HG02884 (cell line): ENCODE results near the gene CNPPD1.

Experiments
- ATAC-seq: cut with Tn5 transposase; IDR thresholded peaks from one replicate; pipeline ENCODE4 v1.9.1; 2021; ENCODE audit warnings: mild to moderate bottlenecking, moderate library complexity; ENCODE audit not compliant: unreplicated experiment

Gene CNPPD1

DNA sequence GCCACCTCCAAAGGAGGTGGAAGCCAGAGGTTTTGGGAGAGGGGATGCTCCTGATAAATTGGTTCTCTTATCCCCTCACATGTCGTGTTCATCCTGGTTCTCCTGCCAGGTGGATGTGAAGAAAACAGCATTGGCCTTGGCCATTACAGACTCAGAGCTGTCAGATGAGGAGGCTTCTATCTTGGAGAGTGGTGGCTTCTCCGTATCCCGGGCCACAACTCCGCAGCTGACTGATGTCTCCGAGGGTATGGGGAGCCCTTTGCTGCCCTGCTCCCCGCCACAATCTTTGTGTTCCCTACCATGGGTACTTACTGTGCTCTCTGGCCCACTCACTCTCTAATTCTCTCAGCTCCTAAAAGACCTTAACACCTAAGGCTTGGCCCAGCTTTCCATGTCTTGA lies 4.8 kb upstream of the CNPPD1 start:
- ATAC-seq: no peak

GRCh38 chr2:219180961-219181360 lies 4.2 kb upstream of the CNPPD1 start:
- ATAC-seq: no peak

- ATAC-seq: no peak
Observed at GRCh38 chr2:219179601-219180465, 3.1 kb upstream of the CNPPD1 start.

GRCh38 chr2:219178377-219179175 lies 1.9 kb upstream of the CNPPD1 start:
- ATAC-seq: peak; percentile 19

- peak; percentile 36 for ATAC-seq
Observed at GRCh38 chr2:219177552-219178376, 1.0 kb upstream of the CNPPD1 start, which contains the start of gene RETREG2. Gene RETREG2, plus strand, starts transcription at chr2:219178275. Its CDS starts 78 bp downstream, at chr2:219178353.

- ATAC-seq: peak; percentile 22
Observed at GRCh38 chr2:219175928-219176817, 552 bp downstream of the CNPPD1 start.

DNA sequence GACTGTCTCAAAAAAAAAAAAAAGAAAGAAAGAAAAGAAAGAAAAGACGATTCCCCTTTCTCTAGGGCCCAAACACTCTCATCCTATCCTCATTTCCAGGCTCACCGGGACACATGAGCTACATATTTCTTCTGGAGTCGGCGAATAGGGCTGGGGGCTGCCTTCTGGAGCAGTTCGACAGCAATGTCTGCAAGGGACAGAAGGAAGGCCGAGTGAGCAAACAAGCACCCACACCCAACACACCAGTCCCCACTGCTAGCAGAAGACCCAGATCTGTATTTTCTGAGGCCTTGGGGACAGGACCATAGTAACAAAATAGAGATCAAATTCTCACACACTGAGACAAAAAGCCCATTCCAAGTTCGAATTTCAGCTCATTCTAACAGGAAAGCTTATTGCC lies 1.2 kb downstream of the CNPPD1 start:
- no peak for ATAC-seq

DNA sequence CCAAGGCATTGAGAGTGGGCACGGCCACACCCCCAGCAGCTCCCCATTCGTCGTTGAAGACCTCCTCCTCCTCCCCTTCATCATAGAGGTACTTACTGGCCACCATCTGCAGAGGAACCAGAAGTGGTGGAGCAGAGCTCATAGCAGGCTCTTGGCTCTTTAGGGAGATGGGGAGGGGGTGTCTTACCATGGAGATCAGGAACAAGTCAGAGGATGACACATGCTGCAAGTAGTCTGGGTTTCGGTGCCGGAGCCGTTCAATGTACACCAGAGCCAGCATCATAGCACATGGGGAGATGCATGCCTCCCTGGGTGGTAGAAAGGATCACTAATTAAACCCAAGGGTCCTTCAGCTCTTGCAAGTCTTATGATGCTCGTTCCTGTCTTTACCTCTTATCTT lies 1.9 kb downstream of the CNPPD1 start:
- ATAC-seq: no peak

DNA sequence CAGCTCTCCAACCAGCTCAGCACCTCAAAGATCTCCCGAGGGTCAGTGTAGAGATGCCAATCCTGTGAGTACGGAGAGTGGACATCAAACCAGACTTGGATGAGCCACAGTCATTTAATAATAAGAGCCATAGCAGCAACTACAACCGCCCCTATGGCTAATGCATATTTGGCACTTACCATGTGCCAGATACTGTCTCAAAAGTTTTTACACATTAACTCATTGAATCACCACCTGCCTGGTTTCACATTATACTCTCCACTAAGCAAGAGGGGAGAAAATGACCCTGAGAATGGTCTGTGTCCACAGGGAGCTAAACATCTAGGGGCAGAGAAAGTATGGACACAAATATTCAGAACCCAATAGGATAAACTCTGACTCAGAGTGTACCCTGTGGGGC lies 2.6 kb downstream of the CNPPD1 start:
- no peak for ATAC-seq

DNA sequence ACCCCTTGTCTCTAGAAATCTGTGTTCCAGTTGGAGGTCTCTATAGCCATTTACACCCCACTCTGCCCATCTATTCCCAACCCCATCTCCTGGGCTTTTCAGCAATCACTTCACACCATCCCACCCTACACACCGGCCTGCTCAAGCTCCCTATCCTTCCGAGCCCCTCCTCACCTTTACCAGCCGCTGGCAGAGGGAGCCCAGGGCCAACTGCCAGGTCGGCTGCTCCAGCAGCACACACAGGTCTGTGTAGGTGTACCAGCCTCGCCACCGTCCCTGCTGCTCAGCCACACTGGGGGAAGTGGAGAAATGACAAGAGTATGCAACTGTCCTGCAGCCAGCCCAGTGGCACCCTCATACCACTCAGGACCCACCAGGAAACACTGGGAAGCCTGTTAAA lies 3.5 kb downstream of the CNPPD1 start:
- no peak for ATAC-seq

DNA sequence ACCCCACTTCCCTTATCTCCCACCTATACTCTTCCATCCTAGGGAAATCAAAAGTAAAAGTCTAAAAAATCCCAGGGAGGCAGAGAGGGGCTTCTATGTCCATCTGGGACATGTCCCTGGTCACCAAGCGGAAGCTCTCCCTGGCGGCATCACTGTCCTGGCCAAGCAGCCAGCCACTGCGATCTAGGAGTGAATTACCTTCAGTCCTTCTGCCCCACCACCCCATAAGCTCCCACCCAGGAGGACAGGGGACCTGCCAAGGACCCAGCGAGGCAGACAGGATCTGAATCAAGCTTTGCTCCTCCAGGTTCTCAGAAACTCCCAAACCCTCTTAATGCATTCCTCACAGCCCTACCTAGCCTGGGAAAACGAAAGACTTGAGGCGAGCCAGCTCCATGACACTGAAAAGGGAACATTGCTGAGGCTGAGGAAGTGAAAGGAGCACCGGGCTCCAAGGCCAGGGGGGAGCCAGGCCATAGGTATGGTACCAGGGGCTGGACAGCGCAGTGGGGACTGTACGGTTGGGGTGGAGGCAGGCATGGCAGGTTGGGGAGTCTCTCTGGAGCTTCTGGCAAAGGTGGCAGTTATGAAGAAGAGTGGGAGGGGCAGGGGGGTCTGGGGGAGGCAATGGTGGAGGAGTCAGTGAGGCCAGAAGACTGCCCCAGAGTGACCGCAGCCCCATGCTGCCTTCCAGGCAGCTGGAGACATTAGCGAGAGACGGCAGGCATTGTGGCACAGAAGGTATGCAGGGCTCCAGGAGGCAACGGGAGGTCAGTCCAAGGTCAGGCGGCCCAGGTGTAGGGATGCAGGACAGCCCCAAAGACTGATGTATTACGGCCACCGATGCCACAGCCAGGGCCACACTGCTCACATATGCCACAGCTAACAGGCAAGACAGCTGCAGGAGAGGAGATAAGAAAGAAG lies 4.2 kb downstream of the CNPPD1 start:
- ATAC-seq: no peak

DNA sequence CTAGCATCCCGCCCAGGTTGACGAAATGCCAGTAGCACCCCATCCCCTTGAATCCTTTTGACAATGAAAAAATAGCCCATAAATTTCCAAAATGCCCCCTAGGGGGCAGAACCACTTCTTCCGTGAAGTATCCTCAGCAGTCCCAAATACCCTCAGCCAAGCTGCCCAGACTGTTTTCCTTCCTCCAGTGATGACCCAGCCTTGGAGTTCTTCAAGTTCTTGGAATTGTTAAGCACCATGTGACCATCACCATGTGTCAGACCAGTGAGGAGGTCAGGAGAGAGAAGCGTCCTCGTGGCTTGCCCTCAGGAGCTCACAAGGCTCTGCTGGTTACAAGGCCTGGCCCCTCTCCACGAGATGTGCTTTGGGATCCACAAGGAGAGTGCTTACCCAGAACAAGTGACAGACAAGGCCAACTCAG lies 5.5 kb downstream of the CNPPD1 start:
- ATAC-seq: no peak

DNA sequence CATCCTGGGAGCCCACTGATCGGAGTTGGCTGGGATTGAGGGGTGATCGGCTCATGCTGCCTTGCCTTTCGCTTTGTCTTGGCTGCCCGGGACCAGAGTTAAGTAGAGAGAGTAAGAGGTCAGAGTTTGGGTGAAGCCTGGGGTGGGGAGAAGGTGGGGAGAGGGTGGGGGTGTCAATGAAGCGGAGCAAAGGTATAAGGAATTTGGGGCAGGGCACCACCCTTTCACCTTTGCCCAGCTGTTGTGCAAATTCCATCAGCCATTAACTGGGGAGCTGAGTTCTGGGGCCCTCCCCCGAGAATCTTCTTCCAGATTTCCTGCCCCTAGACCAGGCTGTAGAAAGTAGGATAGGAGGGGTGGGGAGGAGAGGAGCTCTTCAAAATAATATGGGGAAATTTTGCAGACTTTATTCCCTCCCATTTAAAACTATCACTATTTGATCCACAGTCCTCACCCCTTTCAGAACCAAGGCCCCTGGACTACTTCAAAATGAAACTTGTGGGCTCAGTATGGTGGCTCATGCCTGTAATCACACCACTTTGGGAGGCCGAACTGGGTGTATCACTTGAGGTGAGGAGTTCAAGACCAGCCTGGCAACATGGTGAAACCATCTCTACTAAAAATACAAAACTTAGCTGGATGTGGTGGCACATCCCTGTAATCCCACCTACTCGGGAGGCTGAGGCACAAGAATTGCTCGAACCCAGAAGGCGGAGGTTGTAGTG lies 6.6 kb downstream of the CNPPD1 start, which contains the start of gene SLC23A3:
TSS of gene SLC23A3 (minus strand) at position 100 of the 725 bp plus-strand sequence. CDS start at position 55, 45 bp downstream.
- no peak for ATAC-seq

- ATAC-seq: no peak
Observed at GRCh38 chr2:219168932-219169331, 7.8 kb downstream of the CNPPD1 start.

DNA sequence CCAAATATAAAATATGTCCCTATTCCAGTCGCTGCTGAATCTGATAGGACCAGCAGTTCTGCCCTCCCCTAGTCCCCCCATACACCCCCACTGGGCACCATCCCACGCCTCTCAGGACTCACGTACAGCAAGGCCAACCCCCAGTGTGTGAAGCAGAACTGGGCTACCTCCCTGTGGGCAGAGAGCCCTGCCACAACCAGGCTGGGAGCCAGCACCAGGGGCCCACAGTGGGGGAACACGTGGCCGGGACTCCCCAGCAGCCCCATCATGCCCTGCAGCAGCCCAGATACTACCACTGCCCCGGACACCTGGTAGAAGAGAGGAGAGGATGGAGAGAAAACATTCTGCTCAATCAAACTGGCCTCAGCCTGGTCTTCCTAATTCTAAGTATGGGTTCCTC lies 8.2 kb downstream of the CNPPD1 start:
- no peak for ATAC-seq

GRCh38 chr2:219167997-219168396 lies 8.7 kb downstream of the CNPPD1 start:
- no peak for ATAC-seq

- no peak for ATAC-seq
Observed at GRCh38 chr2:219165058-219165911, 11.4 kb downstream of the CNPPD1 start.
